Panc1 (cell line): ENCODE results near the gene PDE8B. TPM values are rescaled to one million over a fixed set of nuclear protein-coding genes. Genes with fewer than 3 reads are reported as not detected.
"Not testable (repeated sequence)": the region's sequence is repeated elsewhere in the genome, so short reads cannot be mapped to it uniquely, and the experiment has no call there.

Source experiments
- ATAC-seq: fragments of 200-7000 bp; cut with Tn5 transposase; 2 replicates; pipeline ENCODE4 v1.9.1; 2020; ENCODE audit warnings: mild to moderate bottlenecking, moderate library complexity
- BruUV-seq: library from RNA; stranded (reverse); fragments of 400-500 nt; replicated peaks from 2 replicates; lab custom pipeline; 2021; lab: Mats Ljungman, UMichigan
- CTCF ChIA-PET: fragments of 300-600 bp; sonication (Branson Sonifier 250); formaldehyde crosslinking; loops from one replicate; lab custom pipeline; 2022; ENCODE audit warnings: antibody characterized with exemption; lab: Charles Lee
- POLR2A ChIA-PET: fragments of 300-600 bp; sonication (Branson Sonifier 250); formaldehyde crosslinking; loops from one replicate; lab custom pipeline; 2022; ENCODE audit warnings: antibody characterized with exemption; lab: Charles Lee
- DNase-seq: peaks from one replicate; pipeline ENCODE4 v3.0.0-alpha.2; 2010; ENCODE audit warnings: low read depth, low spot score
- H3K27ac ChIP-seq: 2 replicates; pipeline ENCODE4 v1.5.1; 2011; ENCODE audit warnings: mild to moderate bottlenecking, low read length, inconsistent platforms
- H3K27me3 ChIP-seq: fragments of 200-500 bp; sonication (Bioruptor generic); 2 replicates; pipeline ENCODE4 v1.6.0; 2014; ENCODE audit warnings: low read length, inconsistent platforms; ENCODE audit not compliant: control insufficient read depth, insufficient read depth
- H3K36me3 ChIP-seq: fragments of 200-500 bp; sonication (Bioruptor generic); 2 replicates; pipeline ENCODE4 v1.5.1; 2014; ENCODE audit warnings: inconsistent platforms, mild to moderate bottlenecking, low read length, moderate library complexity; ENCODE audit not compliant: control insufficient read depth, insufficient read depth
- H3K4me1 ChIP-seq: 2 replicates; pipeline ENCODE4 v1.5.1; 2011; ENCODE audit warnings: inconsistent platforms, mild to moderate bottlenecking, low read length, moderate library complexity; ENCODE audit not compliant: control insufficient read depth, insufficient read depth
- H3K4me3 ChIP-seq, 2 experiments: 2 replicates each; pipeline ENCODE4 v1.5.1; 2011 to 2012; ENCODE audit warnings: low read depth in 2 of 2, low read length in 2 of 2, mild to moderate bottlenecking in 2 of 2, inconsistent platforms in 1 of 2, moderate library complexity in 1 of 2
- H3K9me3 ChIP-seq: fragments of 200-500 bp; sonication (Bioruptor generic); 2 replicates; pipeline ENCODE4 v1.5.1; 2014; ENCODE audit warnings: low read depth, mild to moderate bottlenecking, inconsistent platforms, low read length, moderate library complexity; ENCODE audit not compliant: control insufficient read depth, insufficient read depth
- CTCF ChIP-seq: fragments of 450-650 bp; IDR thresholded peaks from 2 replicates; pipeline ENCODE4 v1.5.1; 2017; ENCODE audit warnings: mild to moderate bottlenecking
- POLR2AphosphoS5 ChIP-seq: IDR thresholded peaks from 2 replicates; pipeline ENCODE4 v1.6.1; 2012; ENCODE audit warnings: mild to moderate bottlenecking, low read depth, low read length, moderate library complexity
- SIN3A ChIP-seq: IDR thresholded peaks from 2 replicates; pipeline ENCODE4 v1.6.1; 2012; ENCODE audit warnings: low read depth, mild to moderate bottlenecking, low read length, moderate library complexity, borderline replicate concordance; ENCODE audit not compliant: insufficient read depth
- TCF7L2 ChIP-seq: IDR thresholded peaks from 2 replicates; pipeline ENCODE4 v1.6.1; 2011; ENCODE audit warnings: mild to moderate bottlenecking, low read depth, low read length, inconsistent platforms
- in situ Hi-C: cut with HindIII; loops from 2 replicates; pipeline ENCODE4 v1.10.0; 2016; ENCODE audit warnings: low sequenced_read_pairs, low pct_unique_long_range_greater_than_20kb
- intact Hi-C: fragments of 100-400 bp; cut with micrococcal nuclease; formaldehyde crosslinking; loops from one replicate; pipeline ENCODE4 v1.10.0; 2022; ENCODE audit not compliant: unreplicated experiment
- total RNA-seq: library from RNA; stranded (reverse); gene quantifications from one replicate; pipeline ENCODE4 v1.2.1, GENCODE V29; 2021; ENCODE audit not compliant: unreplicated experiment
- TF ChIP-seq, protein P1 (sequence below), 2 experiments: IDR thresholded peaks; 2 replicates each; pipeline ENCODE4 v1.6.1; 2011 to 2012; ENCODE audit warnings: low read depth in 2 of 2, control low read depth in 1 of 2, low read length in 1 of 2, mild to moderate bottlenecking in 1 of 2, moderate library complexity in 1 of 2; ENCODE audit not compliant: insufficient read depth in 1 of 2

The PDE8B gene
- total RNA-seq, 1 experiment from 2014 or later = 0.62 TPM

GRCh38 chr5:77380636-77381035 lies 170.2 kb downstream of the PDE8B start:
- H3K9me3 ChIP-seq = no peaks in the 10 kb centered on the region
- no peaks in the 10 kb centered on the region for H3K4me1 ChIP-seq
- no peaks in the 10 kb centered on the region for H3K36me3 ChIP-seq
- ATAC-seq (no peak), DNase-seq (no peak)
- H3K27ac ChIP-seq = no peak overlapping the region
- no peak overlapping the region for H3K4me3 ChIP-seq
- in situ Hi-C loops = no loop called here
- BruUV-seq = no TSS peak
- no peak for TF ChIP-seq TCF7L2
- TF ChIP-seq, protein P1, sequence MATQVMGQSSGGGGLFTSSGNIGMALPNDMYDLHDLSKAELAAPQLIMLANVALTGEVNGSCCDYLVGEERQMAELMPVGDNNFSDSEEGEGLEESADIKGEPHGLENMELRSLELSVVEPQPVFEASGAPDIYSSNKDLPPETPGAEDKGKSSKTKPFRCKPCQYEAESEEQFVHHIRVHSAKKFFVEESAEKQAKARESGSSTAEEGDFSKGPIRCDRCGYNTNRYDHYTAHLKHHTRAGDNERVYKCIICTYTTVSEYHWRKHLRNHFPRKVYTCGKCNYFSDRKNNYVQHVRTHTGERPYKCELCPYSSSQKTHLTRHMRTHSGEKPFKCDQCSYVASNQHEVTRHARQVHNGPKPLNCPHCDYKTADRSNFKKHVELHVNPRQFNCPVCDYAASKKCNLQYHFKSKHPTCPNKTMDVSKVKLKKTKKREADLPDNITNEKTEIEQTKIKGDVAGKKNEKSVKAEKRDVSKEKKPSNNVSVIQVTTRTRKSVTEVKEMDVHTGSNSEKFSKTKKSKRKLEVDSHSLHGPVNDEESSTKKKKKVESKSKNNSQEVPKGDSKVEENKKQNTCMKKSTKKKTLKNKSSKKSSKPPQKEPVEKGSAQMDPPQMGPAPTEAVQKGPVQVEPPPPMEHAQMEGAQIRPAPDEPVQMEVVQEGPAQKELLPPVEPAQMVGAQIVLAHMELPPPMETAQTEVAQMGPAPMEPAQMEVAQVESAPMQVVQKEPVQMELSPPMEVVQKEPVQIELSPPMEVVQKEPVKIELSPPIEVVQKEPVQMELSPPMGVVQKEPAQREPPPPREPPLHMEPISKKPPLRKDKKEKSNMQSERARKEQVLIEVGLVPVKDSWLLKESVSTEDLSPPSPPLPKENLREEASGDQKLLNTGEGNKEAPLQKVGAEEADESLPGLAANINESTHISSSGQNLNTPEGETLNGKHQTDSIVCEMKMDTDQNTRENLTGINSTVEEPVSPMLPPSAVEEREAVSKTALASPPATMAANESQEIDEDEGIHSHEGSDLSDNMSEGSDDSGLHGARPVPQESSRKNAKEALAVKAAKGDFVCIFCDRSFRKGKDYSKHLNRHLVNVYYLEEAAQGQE (IDR thresholded peaks at IDR 0.05; ENCODE audit: insufficient read depth in 1 of 2, low read depth in 2 of 2, low read length in 1 of 2) = no peak
- TF ChIP-seq CTCF = no peak
- no peak for TF ChIP-seq SIN3A
- TF ChIP-seq POLR2AphosphoS5 = no peak
- intact Hi-C loops = no loop called here
- CTCF ChIA-PET = no interaction called here
- POLR2A ChIA-PET = no interaction called here
- H3K27me3 ChIP-seq = peaks cover 12% of the 10 kb centered on the region; the same call in 1 of the 2 replicates

DNA sequence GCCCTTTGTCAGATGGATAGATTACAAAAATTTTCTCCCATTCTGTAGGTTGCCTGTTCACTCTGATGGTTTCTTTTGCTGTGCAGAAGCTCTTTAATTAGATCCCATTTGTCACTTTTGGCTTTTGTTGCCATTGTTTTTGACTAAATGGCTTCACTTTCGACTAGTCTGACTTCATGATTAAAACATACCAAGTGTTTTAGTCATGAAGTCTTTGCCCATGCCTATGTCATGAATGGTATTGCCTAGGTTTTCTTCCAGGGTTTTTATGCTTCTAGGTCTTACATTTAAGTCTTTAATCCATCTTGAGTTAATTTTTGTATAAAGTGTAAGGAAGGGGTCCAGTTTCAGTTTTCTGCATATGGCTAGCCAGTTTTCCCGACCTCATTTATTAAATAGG lies 172.9 kb downstream of the PDE8B start:
- H3K4me3 ChIP-seq, DNase-seq, H3K27ac ChIP-seq, intact Hi-C loops, BruUV-seq, CTCF ChIA-PET, H3K36me3 ChIP-seq, ATAC-seq, H3K27me3 ChIP-seq, in situ Hi-C loops, H3K4me1 ChIP-seq, POLR2A ChIA-PET, H3K9me3 ChIP-seq: not testable (repeated sequence)

DNA sequence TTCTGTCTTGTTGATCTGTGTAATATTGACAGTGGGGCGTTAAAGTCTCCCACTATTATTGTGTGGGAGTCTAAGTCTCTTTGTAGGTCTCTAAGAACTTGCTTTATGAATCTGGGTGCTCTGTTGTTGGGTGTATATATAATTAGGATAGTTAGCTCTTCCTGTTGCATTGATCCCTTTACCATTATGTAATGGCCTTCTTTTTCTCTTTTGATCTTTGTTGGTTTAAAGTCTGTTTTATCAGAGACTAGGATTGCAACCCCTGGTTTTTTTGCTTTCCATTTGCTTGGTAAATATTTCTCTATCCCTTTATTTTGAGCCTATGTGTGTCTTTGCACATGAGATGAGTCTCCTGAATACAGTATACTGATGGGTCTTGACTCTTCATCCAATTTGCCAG lies 175.9 kb downstream of the PDE8B start:
- in situ Hi-C loops, H3K4me1 ChIP-seq, BruUV-seq, ATAC-seq, intact Hi-C loops, H3K9me3 ChIP-seq, POLR2A ChIA-PET, H3K36me3 ChIP-seq, H3K27ac ChIP-seq, DNase-seq, H3K27me3 ChIP-seq, CTCF ChIA-PET, H3K4me3 ChIP-seq: not testable (repeated sequence)
